Spinal cord (tissue), 10 donors: ENCODE measurements around the gene OLFM3. TPM values are rescaled to one million over a fixed set of nuclear protein-coding genes. Genes with fewer than 3 reads are reported as not detected.

Source experiments
- DNase-seq, 6 donors: peaks; one replicate each; pipeline versions ENCODE4 v3.0.0 to v3.0.0-alpha.2; 2013 to 2015; ENCODE audit warnings: low spot score in 6 of 6, low read depth in 4 of 6
- H3K27ac ChIP-seq: one replicate; pipeline ENCODE4 v1.5.1; 2013; ENCODE audit warnings: low read depth, low read length, control low read depth
- H3K27me3 ChIP-seq: one replicate; pipeline ENCODE4 v1.6.1; 2013; ENCODE audit warnings: low read length; ENCODE audit not compliant: control insufficient read depth, insufficient read depth
- H3K36me3 ChIP-seq: one replicate; pipeline ENCODE4 v1.6.1; 2013; ENCODE audit warnings: low read length; ENCODE audit not compliant: control insufficient read depth, insufficient read depth
- H3K4me1 ChIP-seq: one replicate; pipeline ENCODE4 v1.6.1; 2013; ENCODE audit warnings: low read length; ENCODE audit not compliant: control insufficient read depth, insufficient read depth
- H3K4me3 ChIP-seq: one replicate; pipeline ENCODE4 v1.5.1; 2013; ENCODE audit warnings: low read depth, low read length, control low read depth
- H3K9me3 ChIP-seq: one replicate; pipeline ENCODE4 v1.6.1; 2013; ENCODE audit warnings: low read length; ENCODE audit not compliant: control insufficient read depth, insufficient read depth
- WGBS: methylation state at CpG from one replicate; pipeline ENCODE4 v1.1.5; 2013; ENCODE audit warnings: missing lambda C conversion rate; ENCODE audit not compliant: insufficient coverage; 5-methylcytosine and 5-hydroxymethylcytosine counted together
- long read RNA-seq, 4 donors: transcript quantifications; one replicate each; lab custom pipeline, GENCODE V29; 2026
- polyA plus RNA-seq, 2 donors: library from polyadenylated mRNA; unstranded; fragments of 120-200 nt; gene quantifications; one replicate each; pipeline ENCODE4 v1.2.1, GENCODE V29; 2013; ENCODE audit not compliant: insufficient read length in 2 of 2
- total RNA-seq, 2 donors: library from RNA; depleted of rRNA in 1 of 2; stranded (reverse); fragments of 120-200 nt in 1 of 2; fragments of >200 nt in 1 of 2; gene quantifications; one replicate each; pipeline versions ENCODE4 v1.2.3 to v1.2.4, GENCODE V29; 2013 to 2014
- donor health status: healthy.

The OLFM3 gene
- total RNA-seq = 10 to 100 TPM; 11.1 to 62.9 TPM
- 10 to 100 TPM; 28.8 to 34.2 TPM for polyA plus RNA-seq
- long read RNA-seq, donor 1, transcript OLFM3-202 (6 exons, 3,255 nt) = major isoform, 9 of 10 reads
- long read RNA-seq, donor 1, partial matches to known transcripts = 0 of 10 reads
- long read RNA-seq, donor 1, other reads (novel, unspliced or antisense) = 0 of 10 reads
- long read RNA-seq, donor 2, partial matches to known transcripts = 0 of 4 reads
- long read RNA-seq, donor 2, other reads (novel, unspliced or antisense) = 0 of 4 reads
- long read RNA-seq, donor 3, partial matches to known transcripts = 0 of 3 reads
- long read RNA-seq, donor 3, other reads (novel, unspliced or antisense) = 0 of 3 reads
- long read RNA-seq, donor 4, partial matches to known transcripts = 0 of 1 reads
- long read RNA-seq, donor 4, other reads (novel, unspliced or antisense) = 0 of 1 reads

- Histone ChIP-seq H3K4me3 (peak within 1 kb of the TSS; percentile 47), H3K4me1 (no peaks in the 10 kb centered on the region), H3K27me3 (no peaks in the 10 kb centered on the region), H3K27ac (no peak within 1 kb of the TSS), H3K36me3 (no peaks in the 10 kb centered on the region), H3K9me3 (no peaks in the 10 kb centered on the region)
- WGBS = 1% methylated on average over 14 of the region's 24 CpGs
- DNase-seq = peak in 4 of 6 donors; percentile 33 to 90 (median 64)
Measured at GRCh38 chr1:101996825-101997465, at the start of gene OLFM3. OLFM3 (minus strand) TSS chr1:101996926.

GRCh38 chr1:102045752-102046151 lies 49.0 kb upstream of the OLFM3 start:
- no peak overlapping the region for H3K4me3 ChIP-seq
- H3K36me3 ChIP-seq = no peaks in the 10 kb centered on the region
- no peak for DNase-seq
- H3K9me3 ChIP-seq = no peaks in the 10 kb centered on the region
- WGBS = 90% methylated on average over 2 of the region's 2 CpGs
- no peak overlapping the region for H3K27ac ChIP-seq
- no peaks in the 10 kb centered on the region for H3K27me3 ChIP-seq
- no peaks in the 10 kb centered on the region for H3K4me1 ChIP-seq

- H3K36me3 ChIP-seq = no peaks in the 10 kb centered on the region
- no peaks in the 10 kb centered on the region for H3K27me3 ChIP-seq
- DNase-seq = no peak
- H3K4me1 ChIP-seq = no peaks in the 10 kb centered on the region
- no peak overlapping the region for H3K27ac ChIP-seq
- H3K9me3 ChIP-seq = no peaks in the 10 kb centered on the region
- no peak overlapping the region for H3K4me3 ChIP-seq
- WGBS = 82% methylated on average over 3 of the region's 7 CpGs
Measured at GRCh38 chr1:102032534-102032933, 35.8 kb upstream of the OLFM3 start.

- H3K36me3 ChIP-seq = no peaks in the 10 kb centered on the region
- no peaks in the 10 kb centered on the region for H3K9me3 ChIP-seq
- H3K27ac ChIP-seq = no peak overlapping the region
- H3K4me3 ChIP-seq = no peak overlapping the region
- DNase-seq = no peak
- no peaks in the 10 kb centered on the region for H3K4me1 ChIP-seq
- no peaks in the 10 kb centered on the region for H3K27me3 ChIP-seq
Measured at GRCh38 chr1:102019530-102019929, 22.8 kb upstream of the OLFM3 start.

- Histone ChIP-seq H3K36me3 (no peaks in the 10 kb centered on the region), H3K9me3 (no peaks in the 10 kb centered on the region), H3K4me3 (no peak overlapping the region), H3K27ac (no peak overlapping the region), H3K27me3 (no peaks in the 10 kb centered on the region), H3K4me1 (no peaks in the 10 kb centered on the region)
- no peak for DNase-seq
- 100% methylated on average over 1 of the region's 3 CpGs for WGBS
Measured at GRCh38 chr1:102015728-102016127, 19.0 kb upstream of the OLFM3 start.

DNA sequence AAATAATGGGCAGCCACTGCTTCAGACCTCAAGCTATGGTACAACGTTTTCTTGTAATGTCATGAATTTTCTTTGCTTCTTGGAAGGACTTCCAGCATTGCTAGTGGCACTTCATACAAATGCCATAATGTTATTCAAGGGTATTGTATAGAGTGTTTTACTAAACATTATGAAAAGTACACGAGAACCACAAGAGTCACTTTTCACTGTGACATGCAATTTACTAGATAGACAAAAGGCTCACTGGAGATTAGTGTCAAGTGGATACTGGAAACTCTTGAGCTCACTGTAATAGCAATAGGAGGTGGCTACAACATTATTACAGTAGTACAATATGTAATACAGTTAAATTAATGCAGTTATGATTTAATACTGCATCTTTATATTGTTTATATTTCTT lies 5.3 kb upstream of the OLFM3 start:
- WGBS = no CpG with 5 or more reads among the region's 2 CpGs
- Histone ChIP-seq H3K36me3 (no peaks in the 10 kb centered on the region), H3K4me3 (no peak overlapping the region), H3K4me1 (no peaks in the 10 kb centered on the region), H3K27me3 (no peaks in the 10 kb centered on the region), H3K9me3 (no peaks in the 10 kb centered on the region), H3K27ac (no peak overlapping the region)
- DNase-seq = no peak

DNA sequence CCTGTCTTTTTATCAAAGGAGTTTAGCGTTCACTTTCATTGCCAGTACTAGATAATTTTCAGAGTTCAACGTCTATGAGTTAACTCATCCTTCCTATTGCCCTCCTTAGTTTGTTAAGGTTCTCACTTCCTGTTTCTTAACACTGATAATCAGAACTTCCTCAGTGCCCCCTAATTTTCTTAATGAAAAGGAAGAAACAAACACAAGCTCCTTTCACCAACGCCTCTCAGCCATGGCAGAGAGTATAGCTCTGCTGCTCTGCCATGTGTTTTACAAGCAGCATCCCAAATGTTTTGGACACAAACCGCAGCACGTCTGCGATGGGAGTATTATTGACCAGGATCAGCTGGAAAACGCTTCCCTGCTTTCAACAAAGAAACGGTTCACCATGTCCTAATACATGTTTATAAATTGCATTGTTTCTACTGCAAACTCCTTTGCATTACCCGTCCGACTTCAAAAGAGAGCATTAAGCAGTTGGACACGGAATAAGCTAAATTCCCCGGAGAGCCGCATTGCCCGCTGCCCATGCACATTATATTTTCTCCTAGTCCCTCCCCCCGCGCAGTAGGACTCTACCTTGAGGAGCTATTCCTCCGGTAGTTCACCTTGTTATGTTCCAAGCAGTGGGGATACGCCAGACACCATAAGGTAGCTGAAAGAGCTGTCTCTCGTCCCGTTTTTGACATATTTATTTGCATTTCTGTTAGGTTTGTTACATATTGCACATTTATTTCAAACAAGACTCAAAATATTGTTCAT lies 561 bp downstream of the OLFM3 start:
- H3K27ac ChIP-seq = no peak overlapping the region
- peak in 4 of 6 donors; percentile 22 to 84 (median 41) for DNase-seq
- WGBS = 3% methylated on average over 10 of the region's 20 CpGs
- no peaks in the 10 kb centered on the region for H3K27me3 ChIP-seq
- H3K4me3 ChIP-seq = peak overlapping the region; percentile 47
- no peaks in the 10 kb centered on the region for H3K9me3 ChIP-seq
- no peaks in the 10 kb centered on the region for H3K36me3 ChIP-seq
- no peaks in the 10 kb centered on the region for H3K4me1 ChIP-seq

GRCh38 chr1:101993710-101994109 lies 3.0 kb downstream of the OLFM3 start:
- H3K27ac ChIP-seq = no peak overlapping the region
- no CpG with 5 or more reads among the region's 3 CpGs for WGBS

GRCh38 chr1:101992821-101993575 lies 3.7 kb downstream of the OLFM3 start:
- Histone ChIP-seq H3K27ac (no peak overlapping the region), H3K4me3 (no peak overlapping the region)

More at GRCh38 chr1:101993710-101994109, 3.0 kb downstream of the OLFM3 start:
- Histone ChIP-seq H3K36me3 (no peaks in the 10 kb centered on the region), H3K4me3 (no peak overlapping the region), H3K4me1 (no peaks in the 10 kb centered on the region), H3K27me3 (no peaks in the 10 kb centered on the region), H3K9me3 (no peaks in the 10 kb centered on the region)
- DNase-seq = peak in 2 of 6 donors; percentile 22 to 75

More at GRCh38 chr1:101992821-101993575, 3.7 kb downstream of the OLFM3 start:
- no peaks in the 10 kb centered on the region for H3K4me1 ChIP-seq
- H3K36me3 ChIP-seq = no peaks in the 10 kb centered on the region
- no peaks in the 10 kb centered on the region for H3K27me3 ChIP-seq
- WGBS = no CpG with 5 or more reads among the region's 5 CpGs
- DNase-seq = peak in 1 of 6 donors; percentile 79
- no peaks in the 10 kb centered on the region for H3K9me3 ChIP-seq
